Measurements from ENCODE around the gene UMODL1.

Gene UMODL1

GRCh38 chr21:42172596-42173483 is 101.7 kb downstream of the UMODL1 start:
- TF ChIP-seq, protein P1, sequence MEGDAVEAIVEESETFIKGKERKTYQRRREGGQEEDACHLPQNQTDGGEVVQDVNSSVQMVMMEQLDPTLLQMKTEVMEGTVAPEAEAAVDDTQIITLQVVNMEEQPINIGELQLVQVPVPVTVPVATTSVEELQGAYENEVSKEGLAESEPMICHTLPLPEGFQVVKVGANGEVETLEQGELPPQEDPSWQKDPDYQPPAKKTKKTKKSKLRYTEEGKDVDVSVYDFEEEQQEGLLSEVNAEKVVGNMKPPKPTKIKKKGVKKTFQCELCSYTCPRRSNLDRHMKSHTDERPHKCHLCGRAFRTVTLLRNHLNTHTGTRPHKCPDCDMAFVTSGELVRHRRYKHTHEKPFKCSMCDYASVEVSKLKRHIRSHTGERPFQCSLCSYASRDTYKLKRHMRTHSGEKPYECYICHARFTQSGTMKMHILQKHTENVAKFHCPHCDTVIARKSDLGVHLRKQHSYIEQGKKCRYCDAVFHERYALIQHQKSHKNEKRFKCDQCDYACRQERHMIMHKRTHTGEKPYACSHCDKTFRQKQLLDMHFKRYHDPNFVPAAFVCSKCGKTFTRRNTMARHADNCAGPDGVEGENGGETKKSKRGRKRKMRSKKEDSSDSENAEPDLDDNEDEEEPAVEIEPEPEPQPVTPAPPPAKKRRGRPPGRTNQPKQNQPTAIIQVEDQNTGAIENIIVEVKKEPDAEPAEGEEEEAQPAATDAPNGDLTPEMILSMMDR (IDR thresholded peaks at IDR 0.05), result no peak

DNA sequence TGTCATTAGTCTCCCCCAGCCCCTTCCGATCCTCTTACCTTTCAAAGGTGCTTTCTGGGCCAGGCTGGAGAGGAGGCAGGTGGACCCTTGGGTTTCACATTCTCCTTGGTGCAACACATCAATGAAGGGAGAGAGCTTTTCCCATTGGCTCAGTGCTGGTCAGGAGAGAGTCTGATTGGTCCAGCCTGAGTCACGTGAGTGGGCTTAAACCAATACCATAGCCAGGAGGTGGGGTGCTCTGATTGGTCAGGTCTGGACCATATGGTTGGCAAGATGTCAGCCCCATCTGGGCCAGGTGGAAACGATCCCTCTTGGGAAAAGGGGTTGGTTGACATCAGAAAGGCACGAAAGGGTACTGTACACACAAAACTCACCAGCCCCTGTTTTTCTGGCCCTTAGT is 103.1 kb downstream of the UMODL1 start:
- TF ChIP-seq, protein P1 (IDR thresholded peaks at IDR 0.05), result no peak

DNA sequence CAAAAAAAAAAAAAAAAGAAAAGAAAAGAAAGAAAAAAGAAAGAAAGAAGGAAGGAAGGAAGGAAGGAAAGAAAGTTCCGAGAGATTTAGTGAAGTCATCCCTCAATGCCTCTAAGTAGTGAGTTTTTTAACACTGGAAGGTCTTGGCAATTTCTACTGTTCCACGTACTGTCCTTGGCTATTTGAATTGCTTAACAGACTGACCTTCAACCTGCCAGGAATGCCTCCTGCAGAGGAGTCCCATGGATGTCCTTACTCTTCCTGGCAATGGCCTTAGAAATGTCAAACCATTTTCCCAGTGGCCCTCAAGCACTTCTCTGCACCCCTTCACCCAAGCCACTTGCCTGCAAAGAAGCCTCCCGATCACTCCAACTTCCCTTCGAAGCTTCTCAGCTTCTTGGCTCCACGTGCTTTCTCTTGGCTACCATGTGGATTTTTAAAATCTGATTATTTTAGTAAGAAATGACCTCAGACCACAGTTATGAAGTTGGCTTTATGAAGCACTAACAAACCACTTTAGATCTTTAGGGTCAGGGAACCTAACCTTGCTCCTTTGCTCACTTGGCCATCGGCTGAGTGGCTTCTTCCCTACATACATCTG is 104.1 kb downstream of the UMODL1 start:
- TF ChIP-seq, protein P1 (IDR thresholded peaks at IDR 0.05), result no peak

DNA sequence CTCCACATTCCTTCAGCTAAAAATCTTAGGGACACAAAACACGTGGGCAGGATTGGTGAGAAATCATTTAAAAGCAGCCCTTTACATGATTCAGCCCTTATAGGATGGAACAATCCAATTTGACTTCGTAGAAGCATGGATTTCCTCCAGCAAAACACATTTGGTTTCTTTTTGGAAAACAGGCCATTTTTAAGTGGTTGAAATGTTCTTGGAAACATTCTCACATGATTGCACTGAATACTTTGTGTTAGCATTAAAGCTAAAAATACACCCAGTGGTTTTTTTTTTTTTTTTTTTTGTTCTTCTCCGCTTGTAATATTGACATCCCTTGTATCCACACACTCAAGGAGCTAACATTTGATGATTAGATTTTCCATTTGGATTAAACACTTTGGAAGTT is 105.7 kb downstream of the UMODL1 start:
- TF ChIP-seq, protein P1 (IDR thresholded peaks at IDR 0.05), result no peak

- TF ChIP-seq, protein P1 (IDR thresholded peaks at IDR 0.05), result no peak
Measured at GRCh38 chr21:42179316-42179715, 108.2 kb downstream of the UMODL1 start.

- TF ChIP-seq, protein P1 (IDR thresholded peaks at IDR 0.05), result no peak
Measured at GRCh38 chr21:42182713-42183371, 111.7 kb downstream of the UMODL1 start.

DNA sequence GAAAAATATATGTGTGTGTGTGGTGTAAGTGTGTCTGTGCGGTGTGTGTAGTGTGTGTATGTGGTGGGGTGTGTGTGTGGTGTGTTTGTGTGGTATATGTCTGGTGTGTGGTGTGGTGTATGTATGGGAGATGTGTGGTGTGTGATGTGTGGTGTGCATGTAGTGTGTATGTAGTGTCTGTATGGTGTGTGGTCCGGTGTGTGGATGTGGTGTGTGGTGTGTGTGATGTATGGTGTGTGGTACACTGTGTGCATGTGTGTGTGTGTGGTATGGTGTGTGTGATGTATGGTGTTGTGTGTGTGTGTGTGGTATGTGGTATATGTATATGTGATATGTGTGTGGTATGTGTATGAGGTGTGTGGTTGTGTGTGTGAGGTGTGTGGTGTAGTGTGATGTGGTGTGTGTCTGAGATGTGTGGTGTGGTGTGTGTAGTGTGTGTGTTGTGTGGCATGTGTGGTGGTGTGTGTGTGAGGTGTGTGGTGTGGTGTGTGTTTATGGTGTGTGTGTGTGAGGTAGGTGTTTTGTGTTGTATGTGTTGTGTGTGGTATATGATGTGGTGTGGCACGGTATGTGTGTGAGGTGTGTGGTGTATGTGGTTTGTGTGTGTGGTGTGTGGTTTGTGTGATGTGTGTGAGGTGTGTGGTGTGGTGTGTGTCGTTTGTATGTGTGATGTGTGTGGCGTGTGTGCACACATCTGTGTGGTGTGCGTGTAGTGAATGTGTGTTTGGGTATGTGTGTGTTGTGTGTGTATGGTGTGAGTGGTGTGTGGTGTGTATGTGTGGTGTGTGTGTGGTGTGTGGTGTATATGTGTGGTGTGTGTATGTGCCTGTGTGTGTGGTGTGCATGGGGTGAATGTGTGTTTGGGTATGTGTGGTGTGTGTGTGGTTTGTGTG is 112.5 kb downstream of the UMODL1 start:
- TF ChIP-seq, protein P1 (IDR thresholded peaks at IDR 0.05), result no peak

Data from LNCAP (cell line).